ENCODE measurements around the gene UCHL5. TPM values are rescaled to one million over a fixed set of nuclear protein-coding genes. Genes with fewer than 3 reads are reported as not detected.
"Not testable (repeated sequence)": the region's sequence is repeated elsewhere in the genome, so short reads cannot be mapped to it uniquely, and the experiment has no call there.

The UCHL5 gene
- total and polyA plus RNA-seq, 9 donors, result 24.0 to 40.9 (median 37.9) TPM

GRCh38 chr1:193048913-193049312 lies 10.2 kb downstream of the UCHL5 start:
- H3K27ac ChIP-seq (ENCODE audit: low read length); H3K9me3 ChIP-seq (replicated peaks; ENCODE audit: control insufficient read depth, low read depth, low read length); DNase-seq; H3K27me3 ChIP-seq (ENCODE audit: control insufficient read depth, insufficient read depth, low read length); H3K4me3 ChIP-seq (ENCODE audit: low read length); H3K4me1 ChIP-seq (ENCODE audit: control insufficient read depth, insufficient read depth, low read length): not testable (repeated sequence)
- H3K36me3 ChIP-seq (ENCODE audit: control insufficient read depth, insufficient read depth, low read length), result peaks cover 21% of the 10 kb centered on the region
- no CpG with 5 or more reads among the region's 5 CpGs for WGBS (ENCODE audit: insufficient coverage)

- peaks cover 18% of the 10 kb centered on the region for H3K36me3 ChIP-seq (ENCODE audit: control insufficient read depth, insufficient read depth, low read length)
- no CpG with 5 or more reads among the region's 1 CpG for WGBS (ENCODE audit: insufficient coverage)
- no peak for DNase-seq
- no peak overlapping the region for H3K4me3 ChIP-seq (ENCODE audit: low read length)
- H3K27ac ChIP-seq (ENCODE audit: low read length), result no peak overlapping the region
- no peaks in the 10 kb centered on the region for H3K9me3 ChIP-seq (replicated peaks; ENCODE audit: control insufficient read depth, low read depth, low read length)
- H3K4me1 ChIP-seq (ENCODE audit: control insufficient read depth, insufficient read depth, low read length), result no peaks in the 10 kb centered on the region
- H3K27me3 ChIP-seq (ENCODE audit: control insufficient read depth, insufficient read depth, low read length), result no peaks in the 10 kb centered on the region
Observed at GRCh38 chr1:193042766-193043691, 16.1 kb downstream of the UCHL5 start.

- DNase-seq, result no peak
- no peaks in the 10 kb centered on the region for H3K9me3 ChIP-seq (replicated peaks; ENCODE audit: control insufficient read depth, low read depth, low read length)
- H3K4me1 ChIP-seq (ENCODE audit: control insufficient read depth, insufficient read depth, low read length), result no peaks in the 10 kb centered on the region
- no peak overlapping the region for H3K4me3 ChIP-seq (ENCODE audit: low read length)
- H3K36me3 ChIP-seq (ENCODE audit: control insufficient read depth, insufficient read depth, low read length), result peaks cover 8% of the 10 kb centered on the region
- no CpG with 5 or more reads among the region's 3 CpGs for WGBS (ENCODE audit: insufficient coverage)
- H3K27ac ChIP-seq (ENCODE audit: low read length), result no peak overlapping the region
- no peaks in the 10 kb centered on the region for H3K27me3 ChIP-seq (ENCODE audit: control insufficient read depth, insufficient read depth, low read length)
Observed at GRCh38 chr1:193040011-193040410, 19.1 kb downstream of the UCHL5 start.

GRCh38 chr1:193036337-193037047 lies 22.7 kb downstream of the UCHL5 start:
- Histone ChIP-seq H3K4me1 (ENCODE audit: control insufficient read depth, insufficient read depth, low read length) (no peaks in the 10 kb centered on the region), H3K36me3 (ENCODE audit: control insufficient read depth, insufficient read depth, low read length) (no peaks in the 10 kb centered on the region), H3K9me3 (replicated peaks; ENCODE audit: control insufficient read depth, low read depth, low read length) (no peaks in the 10 kb centered on the region), H3K27ac (ENCODE audit: low read length) (no peak overlapping the region), H3K4me3 (ENCODE audit: low read length) (no peak overlapping the region), H3K27me3 (ENCODE audit: control insufficient read depth, insufficient read depth, low read length) (no peaks in the 10 kb centered on the region)
- WGBS (ENCODE audit: insufficient coverage), result no CpG with 5 or more reads among the region's 3 CpGs
- DNase-seq, result no peak

- no peak overlapping the region for H3K4me3 ChIP-seq (ENCODE audit: low read length)
- DNase-seq, result no peak
- no peaks in the 10 kb centered on the region for H3K4me1 ChIP-seq (ENCODE audit: control insufficient read depth, insufficient read depth, low read length)
- no peaks in the 10 kb centered on the region for H3K27me3 ChIP-seq (ENCODE audit: control insufficient read depth, insufficient read depth, low read length)
- H3K27ac ChIP-seq (ENCODE audit: low read length), result no peak overlapping the region
- no peaks in the 10 kb centered on the region for H3K36me3 ChIP-seq (ENCODE audit: control insufficient read depth, insufficient read depth, low read length)
- no peaks in the 10 kb centered on the region for H3K9me3 ChIP-seq (replicated peaks; ENCODE audit: control insufficient read depth, low read depth, low read length)
Observed at GRCh38 chr1:193033610-193034009, 25.6 kb downstream of the UCHL5 start.

GRCh38 chr1:193032643-193033427 lies 26.3 kb downstream of the UCHL5 start:
- not testable (repeated sequence) for H3K27me3 ChIP-seq (ENCODE audit: control insufficient read depth, insufficient read depth, low read length); H3K9me3 ChIP-seq (replicated peaks; ENCODE audit: control insufficient read depth, low read depth, low read length); H3K36me3 ChIP-seq (ENCODE audit: control insufficient read depth, insufficient read depth, low read length); H3K4me3 ChIP-seq (ENCODE audit: low read length); H3K4me1 ChIP-seq (ENCODE audit: control insufficient read depth, insufficient read depth, low read length); DNase-seq; H3K27ac ChIP-seq (ENCODE audit: low read length)
- no CpG with 5 or more reads among the region's 9 CpGs for WGBS (ENCODE audit: insufficient coverage)

- H3K27ac ChIP-seq (ENCODE audit: low read length), result no peak overlapping the region
- no peaks in the 10 kb centered on the region for H3K36me3 ChIP-seq (ENCODE audit: control insufficient read depth, insufficient read depth, low read length)
- H3K4me3 ChIP-seq (ENCODE audit: low read length), result no peak overlapping the region
- no peak for DNase-seq
- no CpG with 5 or more reads among the region's 2 CpGs for WGBS (ENCODE audit: insufficient coverage)
- no peaks in the 10 kb centered on the region for H3K4me1 ChIP-seq (ENCODE audit: control insufficient read depth, insufficient read depth, low read length)
- no peaks in the 10 kb centered on the region for H3K9me3 ChIP-seq (replicated peaks; ENCODE audit: control insufficient read depth, low read depth, low read length)
- H3K27me3 ChIP-seq (ENCODE audit: control insufficient read depth, insufficient read depth, low read length), result no peaks in the 10 kb centered on the region
Observed at GRCh38 chr1:193031431-193031830, 27.7 kb downstream of the UCHL5 start.

GRCh38 chr1:193030280-193030679 lies 28.9 kb downstream of the UCHL5 start:
- no peaks in the 10 kb centered on the region for H3K27me3 ChIP-seq (ENCODE audit: control insufficient read depth, insufficient read depth, low read length)
- no CpG with 5 or more reads among the region's 1 CpG for WGBS (ENCODE audit: insufficient coverage)

GRCh38 chr1:193025218-193025617 lies 33.9 kb downstream of the UCHL5 start:
- no peaks in the 10 kb centered on the region for H3K27me3 ChIP-seq (ENCODE audit: control insufficient read depth, insufficient read depth, low read length)
- no peaks in the 10 kb centered on the region for H3K9me3 ChIP-seq (replicated peaks; ENCODE audit: control insufficient read depth, low read depth, low read length)
- peaks cover 3% of the 10 kb centered on the region for H3K36me3 ChIP-seq (ENCODE audit: control insufficient read depth, insufficient read depth, low read length)
- no peak overlapping the region for H3K4me3 ChIP-seq (ENCODE audit: low read length)
- no peaks in the 10 kb centered on the region for H3K4me1 ChIP-seq (ENCODE audit: control insufficient read depth, insufficient read depth, low read length)
- H3K27ac ChIP-seq (ENCODE audit: low read length), result no peak overlapping the region
- DNase-seq, result no peak

More at GRCh38 chr1:193030280-193030679, 28.9 kb downstream of the UCHL5 start:
- H3K4me3 ChIP-seq (ENCODE audit: low read length), result no peak overlapping the region
- no peak overlapping the region for H3K27ac ChIP-seq (ENCODE audit: low read length)
- no peak for DNase-seq
- H3K9me3 ChIP-seq (replicated peaks; ENCODE audit: control insufficient read depth, low read depth, low read length), result no peaks in the 10 kb centered on the region
- no peaks in the 10 kb centered on the region for H3K4me1 ChIP-seq (ENCODE audit: control insufficient read depth, insufficient read depth, low read length)
- H3K36me3 ChIP-seq (ENCODE audit: control insufficient read depth, insufficient read depth, low read length), result peaks cover 2% of the 10 kb centered on the region

GRCh38 chr1:193019442-193020026 lies 39.6 kb downstream of the UCHL5 start:
- H3K27me3 ChIP-seq (ENCODE audit: control insufficient read depth, insufficient read depth, low read length), result no peaks in the 10 kb centered on the region
- peak; percentile 71 for DNase-seq
- H3K27ac ChIP-seq (ENCODE audit: low read length), result no peak overlapping the region
- H3K4me3 ChIP-seq (ENCODE audit: low read length), result no peak overlapping the region
- H3K9me3 ChIP-seq (replicated peaks; ENCODE audit: control insufficient read depth, low read depth, low read length), result no peaks in the 10 kb centered on the region
- H3K4me1 ChIP-seq (ENCODE audit: control insufficient read depth, insufficient read depth, low read length), result no peaks in the 10 kb centered on the region
- H3K36me3 ChIP-seq (ENCODE audit: control insufficient read depth, insufficient read depth, low read length), result no peaks in the 10 kb centered on the region

Data from muscle of leg (tissue), 11 donors.